HG02610 (cell line): ENCODE data around the gene PROM1.

Experiments
- ATAC-seq: cut with Tn5 transposase; IDR thresholded peaks from one replicate; pipeline ENCODE4 v1.9.1; 2021; ENCODE audit warnings: mild to moderate bottlenecking, moderate library complexity; ENCODE audit not compliant: unreplicated experiment

The PROM1 gene

GRCh38 chr4:16109256-16109655, 25.4 kb upstream of the PROM1 start:
- ATAC-seq = no peak

DNA sequence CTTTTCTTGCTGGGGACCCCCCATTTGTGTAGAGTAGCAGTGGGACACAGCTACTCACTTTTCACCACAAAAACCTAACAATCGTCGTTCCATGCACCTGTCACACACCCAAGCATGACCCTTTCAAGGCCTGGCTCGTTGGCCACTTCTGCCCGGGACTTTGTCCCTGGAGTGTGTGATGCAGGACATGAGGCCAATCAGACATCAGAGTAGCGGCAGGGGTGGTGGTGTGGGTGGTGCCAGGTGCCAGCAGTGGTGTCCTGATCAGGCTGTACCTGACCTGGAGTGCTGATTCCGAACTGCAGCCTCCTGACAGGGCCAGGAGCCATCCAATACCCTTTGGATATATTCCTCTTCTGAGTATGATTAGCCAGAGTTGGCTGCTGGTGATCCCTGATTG, 23.1 kb upstream of the PROM1 start:
- no peak for ATAC-seq

- no peak for ATAC-seq
Observed at GRCh38 chr4:16104520-16104919, 20.7 kb upstream of the PROM1 start.

GRCh38 chr4:16102356-16102755, 18.5 kb upstream of the PROM1 start:
- no peak for ATAC-seq

GRCh38 chr4:16100833-16101232, 17.0 kb upstream of the PROM1 start:
- ATAC-seq = no peak

GRCh38 chr4:16092682-16093319, 9.0 kb upstream of the PROM1 start:
- no peak for ATAC-seq

- no peak for ATAC-seq
Observed at GRCh38 chr4:16090096-16090705, 6.4 kb upstream of the PROM1 start.

- ATAC-seq = no peak
Observed at GRCh38 chr4:16089156-16089555, 5.3 kb upstream of the PROM1 start.

DNA sequence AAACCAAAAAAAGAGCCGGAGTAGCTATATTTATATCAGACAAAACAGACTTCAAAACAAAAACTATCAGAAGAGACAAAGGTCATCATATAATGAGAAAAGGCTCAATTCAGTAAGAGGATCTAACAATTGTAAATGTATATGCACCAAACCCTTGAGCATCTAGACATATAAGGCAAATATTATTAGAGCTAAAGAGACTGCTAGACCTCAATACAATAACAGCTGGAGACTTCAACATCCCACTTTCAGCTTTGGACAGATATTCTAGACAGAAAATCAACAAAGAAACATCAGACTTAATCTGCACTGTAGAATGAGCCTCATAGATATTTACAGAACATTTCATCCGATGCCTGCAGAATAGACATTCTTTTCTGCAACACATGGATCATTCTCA, 4.8 kb upstream of the PROM1 start:
- ATAC-seq = no peak

- ATAC-seq = no peak
Observed at GRCh38 chr4:16085822-16086221, 2.0 kb upstream of the PROM1 start.

DNA sequence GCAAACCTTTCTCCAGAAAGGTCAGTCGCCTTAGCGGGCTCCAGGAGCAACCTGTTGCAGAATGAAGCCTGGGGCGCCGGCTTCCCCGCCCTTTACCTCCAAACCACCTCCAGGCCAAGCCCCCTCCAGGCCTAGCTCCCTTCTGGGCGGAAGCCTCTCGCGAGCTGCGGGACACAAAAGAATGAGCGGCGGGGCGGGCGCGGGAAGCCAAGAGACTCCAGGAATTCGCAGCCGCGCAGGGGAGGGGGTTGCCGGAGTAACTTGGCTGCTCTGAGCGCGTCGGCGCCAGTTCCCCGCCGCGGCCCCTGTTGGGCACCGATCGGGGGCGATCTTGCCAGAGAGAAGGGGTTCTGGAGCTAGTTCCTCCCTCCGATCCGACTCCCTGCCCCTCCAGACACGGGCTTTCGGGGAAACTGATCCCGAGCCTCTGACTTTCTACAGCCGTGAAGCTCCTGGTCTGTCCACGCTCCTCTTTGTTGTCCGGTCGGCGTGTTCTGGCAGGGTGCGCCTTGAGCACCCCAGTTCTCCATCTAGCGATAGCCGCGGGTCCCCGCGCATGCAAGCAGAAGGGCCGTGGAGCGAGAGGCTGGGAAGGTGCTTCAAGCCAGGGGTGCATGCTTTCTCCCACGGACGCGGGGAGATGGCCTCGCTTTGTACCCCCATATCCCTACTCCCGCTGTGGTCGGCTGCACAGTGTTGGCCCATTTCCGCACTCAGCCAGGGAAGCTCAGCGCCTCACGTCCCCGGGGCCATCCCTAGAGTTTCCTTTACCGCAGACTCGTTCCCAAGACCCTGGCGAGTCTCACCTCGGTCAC, 1.2 kb downstream of the PROM1 start:
- no peak for ATAC-seq

- ATAC-seq = no peak
Observed at GRCh38 chr4:16082041-16082425, 1.8 kb downstream of the PROM1 start.

DNA sequence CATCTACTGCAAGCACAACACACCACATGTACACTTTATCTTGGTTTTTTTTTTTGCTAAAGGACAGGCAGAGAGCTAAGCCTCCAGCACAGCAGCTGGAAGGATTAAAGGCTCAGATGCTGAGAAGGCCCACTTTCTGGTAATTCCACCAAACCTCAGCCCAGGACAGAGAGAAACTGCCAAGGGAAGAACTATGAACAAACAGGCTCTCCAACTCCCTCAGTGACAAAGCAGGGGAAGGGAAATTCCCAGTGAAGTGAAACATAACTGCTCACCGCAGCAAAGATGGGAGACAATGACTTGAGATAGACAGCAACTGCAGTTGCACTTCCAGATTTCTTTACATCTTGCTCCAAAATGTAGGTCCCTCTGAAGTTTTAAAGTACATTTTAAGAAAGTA, 4.8 kb downstream of the PROM1 start:
- ATAC-seq = peak; percentile 88

GRCh38 chr4:16078195-16078760, 5.5 kb downstream of the PROM1 start:
- no peak for ATAC-seq

GRCh38 chr4:16077786-16078185, 6.0 kb downstream of the PROM1 start:
- ATAC-seq = no peak

- no peak for ATAC-seq
Observed at GRCh38 chr4:16075975-16076757, 7.7 kb downstream of the PROM1 start.

DNA sequence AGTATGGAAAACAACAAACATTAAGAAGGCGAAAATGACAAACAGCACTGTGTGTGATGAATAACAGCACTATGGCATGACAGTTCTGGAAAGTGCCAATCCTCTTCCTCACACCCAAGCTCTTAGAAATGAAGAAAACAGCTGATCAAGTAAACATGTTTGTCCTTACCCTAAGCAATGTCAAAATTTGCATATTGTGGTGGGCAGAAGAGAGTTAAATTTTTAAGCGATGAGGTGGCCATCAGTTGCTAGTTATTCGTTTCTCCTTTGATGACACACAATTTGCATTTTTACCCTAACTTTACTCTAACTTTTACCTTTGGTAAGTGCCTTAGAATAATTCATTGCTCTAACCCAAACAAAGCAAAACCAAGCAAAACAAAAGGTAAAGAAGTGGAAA, 8.8 kb downstream of the PROM1 start:
- ATAC-seq = no peak

- no peak for ATAC-seq
Observed at GRCh38 chr4:16072168-16072567, 11.7 kb downstream of the PROM1 start.

DNA sequence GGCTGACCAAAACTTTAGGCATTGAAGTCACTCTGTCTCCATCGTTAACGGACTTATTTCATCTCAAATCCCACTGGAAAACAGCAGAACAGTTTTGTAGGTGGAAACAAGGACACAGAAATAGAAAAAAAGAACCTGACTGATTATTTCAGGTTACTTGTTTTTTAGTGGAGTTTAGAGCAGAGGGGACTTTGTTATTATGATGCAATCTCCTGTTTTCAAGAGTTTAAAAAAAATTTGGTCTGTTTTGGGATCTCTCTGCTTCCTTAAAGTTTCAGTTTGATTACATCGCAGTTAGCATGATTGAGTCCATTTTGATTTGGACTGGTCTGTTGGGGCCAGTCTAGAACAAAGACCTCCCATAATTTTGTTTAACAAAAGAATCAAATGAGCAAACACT, 13.6 kb downstream of the PROM1 start:
- no peak for ATAC-seq

- ATAC-seq = no peak
Observed at GRCh38 chr4:16067515-16067914, 16.3 kb downstream of the PROM1 start.

- no peak for ATAC-seq
Observed at GRCh38 chr4:16066586-16067128, 17.2 kb downstream of the PROM1 start.
